HepG2 (cell line): ENCODE results near the gene DPEP2NB. TPM values are rescaled to one million over a fixed set of nuclear protein-coding genes. Genes with fewer than 3 reads are reported as not detected.

Experiments used
- ATAC-seq: fragments of 200-7000 bp; cut with Tn5 transposase; 3 replicates; pipeline ENCODE4 v1.9.1; 2020; ENCODE audit warnings: mild to moderate bottlenecking, moderate library complexity
- BruUV-seq: library from RNA; stranded (reverse); fragments of 400-500 nt; replicated peaks from 2 replicates; lab custom pipeline; 2021; lab: Mats Ljungman, UMichigan
- CTCF ChIA-PET: fragments of 300-600 bp; formaldehyde crosslinking; extraction: SDS; loops from one replicate; lab custom pipeline; 2021; ENCODE audit warnings: low total read pairs, inconsistent platforms, low intra/inter-chr PET ratio; lab: Yijun Ruan, JAX
- POLR2A ChIA-PET: fragments of 350-600 bp; sonication (Branson Sonifier 250); formaldehyde crosslinking; loops from one replicate; lab custom pipeline; 2020; ENCODE audit warnings: antibody characterized with exemption, inconsistent platforms; lab: Yijun Ruan, JAX
- DNase-seq: peaks from one replicate; pipeline ENCODE4 v3.0.0-alpha.2; 2015; ENCODE audit warnings: low spot score
- FAIRE-seq: peaks from 3 replicates; lab custom pipeline; 2011; peaks lifted over from hg19 to GRCh38; lab: Jason Lieb, UNC
- H2AFZ ChIP-seq: one replicate; pipeline ENCODE4 v1.6.1; 2011; ENCODE audit warnings: low read length, inconsistent platforms
- H3K27ac ChIP-seq: fragments of 300-600 bp; 3 replicates; pipeline ENCODE4 v1.8.0; 2011; ENCODE audit warnings: mixed run types, mild to moderate bottlenecking, mixed read lengths, low read length, inconsistent platforms; ENCODE audit not compliant: insufficient read depth; ENCODE audit errors: extremely low read length
- H3K27me3 ChIP-seq, 2 experiments: fragments of 200-600 bp in 1 of 2; 2 replicates in 1 of 2; 3 replicates in 1 of 2; pipeline versions ENCODE4 v1.6.0 to v1.8.0; 2011; ENCODE audit warnings: low read length in 2 of 2, mild to moderate bottlenecking in 2 of 2, moderate library complexity in 2 of 2, inconsistent platforms in 1 of 2; ENCODE audit not compliant: insufficient read depth in 2 of 2, control insufficient read depth in 1 of 2
- H3K36me3 ChIP-seq, 2 experiments: fragments of 200-600 bp in 1 of 2; replicated peaks in 1 of 2; 2 replicates in 1 of 2; 3 replicates in 1 of 2; pipeline versions ENCODE4 v1.5.1 to v1.8.0; 2011; ENCODE audit warnings: low read length in 2 of 2, inconsistent platforms in 1 of 2; ENCODE audit not compliant: insufficient read depth in 2 of 2, control insufficient read depth in 1 of 2
- H3K4me1 ChIP-seq: 2 replicates; pipeline ENCODE4 v1.5.1; 2012; ENCODE audit warnings: low read length, inconsistent platforms; ENCODE audit not compliant: insufficient read depth
- H3K4me2 ChIP-seq: 2 replicates; pipeline ENCODE4 v1.6.0; 2011; ENCODE audit warnings: low read depth, low read length, inconsistent platforms
- H3K4me3 ChIP-seq, 3 experiments: fragments of 200-600 bp in 1 of 3; sonication (generic), shearing (Covaris generic) in 1 of 3; replicated peaks in 1 of 3; 2 replicates each; pipeline ENCODE4 v1.5.1; 2011 to 2016; ENCODE audit warnings: low read length in 3 of 3, inconsistent platforms in 2 of 3, low read depth in 2 of 3, mild to moderate bottlenecking in 2 of 3, control low read depth in 1 of 3, mixed read lengths in 1 of 3; ENCODE audit not compliant: insufficient read depth in 1 of 3
- H3K79me2 ChIP-seq: one replicate; pipeline ENCODE4 v1.6.1; 2011; ENCODE audit warnings: low read length, inconsistent platforms; ENCODE audit not compliant: insufficient read depth
- H3K9ac ChIP-seq: 2 replicates; pipeline ENCODE4 v1.6.0; 2011; ENCODE audit warnings: mild to moderate bottlenecking, low read depth, low read length, inconsistent platforms; ENCODE audit not compliant: insufficient read depth
- H3K9me3 ChIP-seq: 2 replicates; pipeline ENCODE4 v1.5.1; 2012; ENCODE audit warnings: mild to moderate bottlenecking, low read length
- H4K20me1 ChIP-seq: 2 replicates; pipeline ENCODE4 v1.6.0; 2011; ENCODE audit warnings: inconsistent platforms, mild to moderate bottlenecking, low read length, moderate library complexity; ENCODE audit not compliant: insufficient read depth
- CREB1 ChIP-seq, 2 experiments: fragments of 450-650 bp in 1 of 2; IDR thresholded peaks; 2 replicates each; pipeline ENCODE4 v1.6.1; 2016 to 2017; ENCODE audit warnings: control low read depth in 1 of 2, mild to moderate bottlenecking in 1 of 2, missing compliant biosample characterization in 1 of 2, missing genetic modification characterization in 1 of 2
- E2F1 ChIP-seq: sonication (generic); formaldehyde crosslinking; IDR thresholded peaks from 2 replicates; pipeline ENCODE4 v1.5.0; 2020; ENCODE audit warnings: missing genetic modification reagents
- KLF6 ChIP-seq: IDR thresholded peaks from 2 replicates; pipeline ENCODE4 v1.8.0; 2016; ENCODE audit warnings: missing biosample characterization, missing genetic modification reagents
- MAFK ChIP-seq, 2 experiments: IDR thresholded peaks in 1 of 2; conservative IDR thresholded peaks in 1 of 2; 2 replicates each; pipeline ENCODE4 v1.6.1; 2011; ENCODE audit warnings: improper control_type of control experiment in 2 of 2, low read length in 2 of 2
- MEF2D ChIP-seq: sonication (generic); formaldehyde crosslinking; IDR thresholded peaks from 2 replicates; pipeline ENCODE4 v1.5.1; 2020; ENCODE audit warnings: mild to moderate bottlenecking, missing genetic modification reagents
- POLR2AphosphoS2 ChIP-seq: IDR thresholded peaks from 2 replicates; pipeline ENCODE4 v1.6.1; 2011; ENCODE audit warnings: low read depth, low read length, improper control_type of control experiment
- ZBED4 ChIP-seq: sonication (generic); formaldehyde crosslinking; IDR thresholded peaks from 2 replicates; pipeline ENCODE4 v1.4.0; 2020; ENCODE audit warnings: missing genetic modification reagents, borderline replicate concordance
- ZNF432 ChIP-seq: sonication (generic); formaldehyde crosslinking; IDR thresholded peaks from 2 replicates; pipeline ENCODE4 v1.5.0; 2020; ENCODE audit warnings: missing genetic modification reagents, mild to moderate bottlenecking, borderline replicate concordance
- ZNF569 ChIP-seq: sonication (generic); formaldehyde crosslinking; IDR thresholded peaks from 2 replicates; pipeline ENCODE4 v1.5.0; 2020; ENCODE audit warnings: mild to moderate bottlenecking, missing genetic modification reagents, moderate library complexity, borderline replicate concordance
- ZNF713 ChIP-seq: sonication (generic); formaldehyde crosslinking; IDR thresholded peaks from 2 replicates; pipeline ENCODE4 v1.4.0; 2020; ENCODE audit warnings: mild to moderate bottlenecking, missing genetic modification reagents
- ZNF800 ChIP-seq: sonication (generic); formaldehyde crosslinking; IDR thresholded peaks from 2 replicates; pipeline ENCODE4 v1.4.0; 2020; ENCODE audit warnings: missing genetic modification reagents
- WGBS: methylation state at CpG from one replicate; pipeline ENCODE4 v1.1.6; 2017; ENCODE audit warnings: low lambda C conversion rate; 5-methylcytosine and 5-hydroxymethylcytosine counted together
- in situ Hi-C: cut with HindIII; loops from 2 replicates; pipeline ENCODE4 v1.10.0; 2017; ENCODE audit warnings: low pct_unique_long_range_greater_than_20kb; ENCODE audit not compliant: extremely low pct_ligation_motif_present
- intact Hi-C: fragments of 100-400 bp; cut with micrococcal nuclease; formaldehyde crosslinking; loops from one replicate; pipeline ENCODE4 v1.10.0; 2022; ENCODE audit not compliant: unreplicated experiment
- polyA plus RNA-seq, 8 experiments: library from polyadenylated mRNA; depleted of rRNA in 3 of 8; stranded (reverse) in 7 of 8; unstranded in 1 of 8; fragments of >200 nt; fragmentation: Illumina TruSeq in 4 of 8; extraction: Trizol in 4 of 8; gene quantifications; 2 replicates each; pipeline versions ENCODE4 v1.2.1 to v1.2.3, GENCODE V29; 2011 to 2016; ENCODE audit warnings: low read depth in 4 of 8, missing spikeins in 1 of 8, mixed read lengths in 1 of 8; ENCODE audit not compliant: insufficient read depth in 1 of 8
- total RNA-seq, 5 experiments: library from RNA; depleted of rRNA; stranded (reverse); fragments of >200 nt; fragmentation: Illumina TruSeq; extraction: Trizol; gene quantifications; 2 replicates each; pipeline ENCODE4 v1.2.3, GENCODE V29; 2016; ENCODE audit warnings: low read depth in 1 of 5
- TF ChIP-seq, protein P1 (sequence below): sonication (generic); formaldehyde crosslinking; IDR thresholded peaks from 2 replicates; pipeline ENCODE4 v1.5.0; 2020; ENCODE audit warnings: mild to moderate bottlenecking, missing genetic modification reagents
- TF ChIP-seq, protein P2 (sequence below): fragments of 450-650 bp; IDR thresholded peaks from 2 replicates; pipeline ENCODE4 v1.6.1; 2016

Gene DPEP2NB
- total and polyA plus RNA-seq, 2 of the 13 experiments (the other 11 are each of a cell fraction or from before 2014, with no cell fraction given): not detected

- POLR2A ChIA-PET: no interaction called here
- BruUV-seq: no TSS peak
- TF ChIP-seq KLF6: no peak
- no peak for TF ChIP-seq ZNF569 (CRISPR knock-in tag)
- no peak for TF ChIP-seq MAFK (conservative IDR thresholded peaks at IDR 0.05 in 1 of 2, IDR thresholded peaks at IDR 0.05 in 1 of 2; ENCODE audit: low read length in 2 of 2)
- TF ChIP-seq ZNF432: no peak
- no peak for TF ChIP-seq ZNF713 (CRISPR knock-in tag)
- TF ChIP-seq, protein P1, sequence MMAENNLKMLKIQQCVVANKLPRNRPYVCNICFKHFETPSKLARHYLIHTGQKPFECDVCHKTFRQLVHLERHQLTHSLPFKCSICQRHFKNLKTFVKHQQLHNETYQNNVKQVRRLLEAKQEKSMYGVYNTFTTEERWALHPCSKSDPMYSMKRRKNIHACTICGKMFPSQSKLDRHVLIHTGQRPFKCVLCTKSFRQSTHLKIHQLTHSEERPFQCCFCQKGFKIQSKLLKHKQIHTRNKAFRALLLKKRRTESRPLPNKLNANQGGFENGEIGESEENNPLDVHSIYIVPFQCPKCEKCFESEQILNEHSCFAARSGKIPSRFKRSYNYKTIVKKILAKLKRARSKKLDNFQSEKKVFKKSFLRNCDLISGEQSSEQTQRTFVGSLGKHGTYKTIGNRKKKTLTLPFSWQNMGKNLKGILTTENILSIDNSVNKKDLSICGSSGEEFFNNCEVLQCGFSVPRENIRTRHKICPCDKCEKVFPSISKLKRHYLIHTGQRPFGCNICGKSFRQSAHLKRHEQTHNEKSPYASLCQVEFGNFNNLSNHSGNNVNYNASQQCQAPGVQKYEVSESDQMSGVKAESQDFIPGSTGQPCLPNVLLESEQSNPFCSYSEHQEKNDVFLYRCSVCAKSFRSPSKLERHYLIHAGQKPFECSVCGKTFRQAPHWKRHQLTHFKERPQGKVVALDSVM (CRISPR knock-in tag): no peak
- TF ChIP-seq, protein P2, sequence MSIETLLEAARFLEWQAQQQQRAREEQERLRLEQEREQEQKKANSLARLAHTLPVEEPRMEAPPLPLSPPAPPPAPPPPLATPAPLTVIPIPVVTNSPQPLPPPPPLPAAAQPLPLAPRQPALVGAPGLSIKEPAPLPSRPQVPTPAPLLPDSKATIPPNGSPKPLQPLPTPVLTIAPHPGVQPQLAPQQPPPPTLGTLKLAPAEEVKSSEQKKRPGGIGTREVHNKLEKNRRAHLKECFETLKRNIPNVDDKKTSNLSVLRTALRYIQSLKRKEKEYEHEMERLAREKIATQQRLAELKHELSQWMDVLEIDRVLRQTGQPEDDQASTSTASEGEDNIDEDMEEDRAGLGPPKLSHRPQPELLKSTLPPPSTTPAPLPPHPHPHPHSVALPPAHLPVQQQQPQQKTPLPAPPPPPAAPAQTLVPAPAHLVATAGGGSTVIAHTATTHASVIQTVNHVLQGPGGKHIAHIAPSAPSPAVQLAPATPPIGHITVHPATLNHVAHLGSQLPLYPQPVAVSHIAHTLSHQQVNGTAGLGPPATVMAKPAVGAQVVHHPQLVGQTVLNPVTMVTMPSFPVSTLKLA: no peak
- no peak for TF ChIP-seq POLR2AphosphoS2
- no peak for TF ChIP-seq CREB1 (IDR thresholded peaks at IDR 0.05)
- no peak for TF ChIP-seq CREB1 (CRISPR knock-in tag; IDR thresholded peaks at IDR 0.05)
- TF ChIP-seq E2F1: no peak
- no peak for TF ChIP-seq ZNF800 (CRISPR knock-in tag)
- TF ChIP-seq ZBED4 (CRISPR knock-in tag): no peak
- TF ChIP-seq MEF2D (CRISPR knock-in tag): no peak
- no peaks in the 10 kb centered on the region for H4K20me1 ChIP-seq
- H3K4me3 ChIP-seq: no peak overlapping the region
- no peak overlapping the region for H2AFZ ChIP-seq
- no peak for FAIRE-seq
- no peaks in the 10 kb centered on the region for H3K36me3 ChIP-seq
- CTCF ChIA-PET: no interaction called here
- no peak overlapping the region for H3K27ac ChIP-seq
- no peaks in the 10 kb centered on the region for H3K79me2 ChIP-seq
- intact Hi-C loops: no loop called here
- no peak overlapping the region for H3K9ac ChIP-seq
- no peaks in the 10 kb centered on the region for H3K9me3 ChIP-seq
- DNase-seq: no peak
- H3K27me3 ChIP-seq: peaks cover 0 to 19% of the 10 kb centered on the region in 2 experiments; a peak in 3 of 5 replicates
- no peak overlapping the region for H3K4me2 ChIP-seq
- H3K4me1 ChIP-seq: peaks cover 19% of the 10 kb centered on the region
- in situ Hi-C loops: no loop called here
- 57% methylated on average over 8 of the region's 9 CpGs for WGBS
- no peak for ATAC-seq
These were observed 6.5 kb downstream of the DPEP2NB start for GRCh38 chr16:68009157-68009735.
